ENCODE measurements around the gene SMG7. TPM values are rescaled to one million over a fixed set of nuclear protein-coding genes. Genes with fewer than 3 reads are reported as not detected.

SMG7 gene
- total RNA-seq, 1 donor from 2014 or later = 70.2 TPM

GRCh38 chr1:183582021-183582713, 109.9 kb downstream of the SMG7 start:
- H3K4me1 Mint-ChIP-seq (ENCODE audit: unreplicated experiment) = peaks cover 17% of the 10 kb centered on the region
- no peak overlapping the region for H3K4me3 Mint-ChIP-seq (ENCODE audit: unreplicated experiment)
- H3K27me3 Mint-ChIP-seq (ENCODE audit: unreplicated experiment) = no peaks in the 10 kb centered on the region
- H3K27ac Mint-ChIP-seq (ENCODE audit: unreplicated experiment) = no peak overlapping the region
- H3K36me3 Mint-ChIP-seq (ENCODE audit: low read depth, unreplicated experiment) = no peaks in the 10 kb centered on the region
- no peaks in the 10 kb centered on the region for H3K9me3 Mint-ChIP-seq (ENCODE audit: unreplicated experiment)
- no peak for DNase-seq (ENCODE audit: low spot score)
- TF ChIP-seq, protein P1, sequence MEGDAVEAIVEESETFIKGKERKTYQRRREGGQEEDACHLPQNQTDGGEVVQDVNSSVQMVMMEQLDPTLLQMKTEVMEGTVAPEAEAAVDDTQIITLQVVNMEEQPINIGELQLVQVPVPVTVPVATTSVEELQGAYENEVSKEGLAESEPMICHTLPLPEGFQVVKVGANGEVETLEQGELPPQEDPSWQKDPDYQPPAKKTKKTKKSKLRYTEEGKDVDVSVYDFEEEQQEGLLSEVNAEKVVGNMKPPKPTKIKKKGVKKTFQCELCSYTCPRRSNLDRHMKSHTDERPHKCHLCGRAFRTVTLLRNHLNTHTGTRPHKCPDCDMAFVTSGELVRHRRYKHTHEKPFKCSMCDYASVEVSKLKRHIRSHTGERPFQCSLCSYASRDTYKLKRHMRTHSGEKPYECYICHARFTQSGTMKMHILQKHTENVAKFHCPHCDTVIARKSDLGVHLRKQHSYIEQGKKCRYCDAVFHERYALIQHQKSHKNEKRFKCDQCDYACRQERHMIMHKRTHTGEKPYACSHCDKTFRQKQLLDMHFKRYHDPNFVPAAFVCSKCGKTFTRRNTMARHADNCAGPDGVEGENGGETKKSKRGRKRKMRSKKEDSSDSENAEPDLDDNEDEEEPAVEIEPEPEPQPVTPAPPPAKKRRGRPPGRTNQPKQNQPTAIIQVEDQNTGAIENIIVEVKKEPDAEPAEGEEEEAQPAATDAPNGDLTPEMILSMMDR (IDR thresholded peaks at IDR 0.05; ENCODE audit: unreplicated experiment) = no peak

DNA sequence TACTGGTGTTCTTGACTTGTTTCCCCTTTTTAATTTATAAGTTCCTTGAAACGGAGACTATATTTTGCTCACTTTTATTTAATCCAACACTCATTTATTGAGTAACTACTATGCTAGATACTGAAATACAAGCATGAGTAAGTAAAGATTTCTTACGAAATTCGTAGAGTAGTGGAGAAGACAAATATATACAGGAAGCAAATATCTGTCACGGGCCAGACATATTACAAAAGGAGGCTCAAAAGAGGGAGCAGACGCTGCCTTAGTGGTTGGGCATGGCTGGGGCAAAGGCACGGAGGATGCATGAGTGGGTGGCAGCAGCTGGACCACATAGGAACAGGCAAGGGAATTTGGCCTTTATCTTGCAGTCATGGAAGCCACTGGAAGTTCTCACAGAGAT, 111.2 kb downstream of the SMG7 start:
- no peaks in the 10 kb centered on the region for H3K36me3 Mint-ChIP-seq (ENCODE audit: low read depth, unreplicated experiment)
- H3K27me3 Mint-ChIP-seq (ENCODE audit: unreplicated experiment) = no peaks in the 10 kb centered on the region
- no peak overlapping the region for H3K27ac Mint-ChIP-seq (ENCODE audit: unreplicated experiment)
- no peak for DNase-seq (ENCODE audit: low spot score)
- no peak overlapping the region for H3K4me3 Mint-ChIP-seq (ENCODE audit: unreplicated experiment)
- TF ChIP-seq, protein P1 (IDR thresholded peaks at IDR 0.05; ENCODE audit: unreplicated experiment) = no peak
- H3K4me1 Mint-ChIP-seq (ENCODE audit: unreplicated experiment) = peaks cover 17% of the 10 kb centered on the region
- no peaks in the 10 kb centered on the region for H3K9me3 Mint-ChIP-seq (ENCODE audit: unreplicated experiment)

DNA sequence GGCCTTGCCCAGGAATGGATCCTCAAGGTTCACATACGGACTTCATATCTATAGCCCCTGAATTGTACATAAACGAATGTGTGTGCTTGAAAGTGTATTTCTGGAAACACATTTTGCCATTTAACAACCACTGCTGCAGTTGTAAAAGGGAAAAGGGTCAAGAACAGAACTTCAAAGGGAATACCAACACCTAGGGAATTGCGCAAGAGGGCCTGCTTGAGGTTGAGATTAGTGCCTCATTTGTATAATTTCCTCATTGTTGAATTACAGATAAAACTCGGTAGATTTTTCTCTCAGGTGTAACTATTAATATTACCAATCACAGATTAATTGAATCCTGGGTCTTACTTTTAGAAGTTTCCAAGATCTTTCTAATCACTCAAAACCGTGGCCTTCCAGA, 111.8 kb downstream of the SMG7 start:
- no peak for DNase-seq (ENCODE audit: low spot score)
- no peak overlapping the region for H3K27ac Mint-ChIP-seq (ENCODE audit: unreplicated experiment)
- H3K4me3 Mint-ChIP-seq (ENCODE audit: unreplicated experiment) = no peak overlapping the region
- TF ChIP-seq, protein P1 (IDR thresholded peaks at IDR 0.05; ENCODE audit: unreplicated experiment) = no peak
- no peaks in the 10 kb centered on the region for H3K9me3 Mint-ChIP-seq (ENCODE audit: unreplicated experiment)
- H3K27me3 Mint-ChIP-seq (ENCODE audit: unreplicated experiment) = no peaks in the 10 kb centered on the region
- no peaks in the 10 kb centered on the region for H3K36me3 Mint-ChIP-seq (ENCODE audit: low read depth, unreplicated experiment)
- peaks cover 17% of the 10 kb centered on the region for H3K4me1 Mint-ChIP-seq (ENCODE audit: unreplicated experiment)

DNA sequence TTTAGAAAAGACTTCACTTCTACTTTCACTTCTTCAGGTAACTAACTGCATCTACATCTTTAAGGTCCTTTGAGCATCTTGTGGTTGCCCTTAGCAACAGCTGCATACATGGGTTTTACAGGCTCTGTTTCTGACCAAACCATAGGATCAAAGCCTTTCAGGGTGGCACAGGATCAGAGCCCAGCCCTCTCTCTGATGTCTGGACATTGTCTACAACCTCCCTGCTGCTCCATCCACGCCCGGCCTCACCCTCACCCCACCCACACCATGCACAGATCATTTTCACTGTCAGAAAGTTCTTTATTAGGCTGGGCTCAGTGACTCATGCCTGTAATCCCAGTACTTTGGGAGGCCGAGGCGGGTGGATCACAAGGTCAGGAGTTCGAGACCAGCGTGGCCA, 112.7 kb downstream of the SMG7 start:
- no peak overlapping the region for H3K27ac Mint-ChIP-seq (ENCODE audit: unreplicated experiment)
- H3K4me3 Mint-ChIP-seq (ENCODE audit: unreplicated experiment) = no peak overlapping the region

GRCh38 chr1:183586455-183586854, 114.2 kb downstream of the SMG7 start:
- Mint-ChIP-seq H3K36me3 (ENCODE audit: low read depth, unreplicated experiment) (no peaks in the 10 kb centered on the region), H3K4me3 (ENCODE audit: unreplicated experiment) (no peak overlapping the region), H3K27ac (ENCODE audit: unreplicated experiment) (no peak overlapping the region), H3K9me3 (ENCODE audit: unreplicated experiment) (no peaks in the 10 kb centered on the region), H3K27me3 (ENCODE audit: unreplicated experiment) (no peaks in the 10 kb centered on the region), H3K4me1 (ENCODE audit: unreplicated experiment) (peaks cover 13% of the 10 kb centered on the region)
- no peak for DNase-seq (ENCODE audit: low spot score)
- TF ChIP-seq, protein P1 (IDR thresholded peaks at IDR 0.05; ENCODE audit: unreplicated experiment) = no peak

More for the DNA sequence above, 112.7 kb downstream of the SMG7 start:
- H3K9me3 Mint-ChIP-seq (ENCODE audit: unreplicated experiment) = no peaks in the 10 kb centered on the region
- H3K36me3 Mint-ChIP-seq (ENCODE audit: low read depth, unreplicated experiment) = no peaks in the 10 kb centered on the region
- no peak for DNase-seq (ENCODE audit: low spot score)
- no peaks in the 10 kb centered on the region for H3K27me3 Mint-ChIP-seq (ENCODE audit: unreplicated experiment)
- peaks cover 13% of the 10 kb centered on the region for H3K4me1 Mint-ChIP-seq (ENCODE audit: unreplicated experiment)
- TF ChIP-seq, protein P1 (IDR thresholded peaks at IDR 0.05; ENCODE audit: unreplicated experiment) = no peak
